Stimulated activated CD8-positive, alpha-beta memory T cell treated with anti-CD3 and anti-CD28 coated beads, Interleukin-12 subunit alpha, Interleukin-12 subunit beta, amount 100 ng/mL, for 4 hours (primary cell): ENCODE data around the gene LRRC17.

Source experiments
- DNase-seq: peaks from one replicate; pipeline ENCODE4 v3.0.0-alpha.2; 2020; ENCODE audit warnings: low read depth

LRRC17 gene

GRCh38 chr7:102988631-102989560, 76.1 kb downstream of the LRRC17 start:
- DNase-seq = no peak

DNA sequence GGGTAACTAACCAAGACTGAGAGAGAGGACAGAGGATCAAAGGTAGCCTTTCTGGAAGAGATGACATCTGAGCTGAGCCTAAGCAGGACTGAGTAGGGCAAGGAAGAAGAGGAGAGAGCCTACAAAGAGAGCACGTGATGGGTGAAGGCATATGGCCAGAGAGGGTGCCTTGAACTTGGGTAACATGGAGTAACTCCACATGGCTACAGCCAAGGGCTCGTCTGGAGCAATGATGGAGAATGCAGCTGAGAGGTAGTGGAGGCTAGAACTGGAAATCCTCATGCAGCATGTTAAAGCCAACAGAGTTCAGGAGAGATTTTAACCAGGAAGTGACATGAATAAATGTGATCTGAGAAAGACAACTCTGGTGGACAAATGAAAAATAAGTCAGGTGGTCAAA, 77.8 kb downstream of the LRRC17 start:
- DNase-seq = no peak

DNA sequence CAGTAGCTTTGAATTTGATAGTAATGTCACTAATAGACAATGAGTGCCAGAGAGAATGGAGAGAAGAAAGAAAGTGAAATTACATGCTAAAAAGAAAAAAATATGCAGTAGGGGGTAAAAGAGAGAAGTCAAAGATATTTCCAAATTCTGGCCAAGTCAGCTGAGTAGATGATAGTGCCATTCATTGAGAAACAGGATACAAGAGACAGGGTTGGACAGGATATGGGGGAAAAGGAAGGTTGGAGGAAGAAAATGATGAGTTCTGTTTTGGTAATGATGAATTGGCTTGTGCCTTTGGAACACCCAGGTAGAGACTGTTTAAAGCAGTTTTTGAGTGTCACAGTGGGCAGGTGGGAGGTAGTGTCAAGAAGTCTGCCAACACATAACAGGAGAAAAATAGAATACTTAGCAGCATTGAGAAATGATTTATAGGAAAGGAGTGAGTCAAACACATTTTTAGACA, 78.3 kb downstream of the LRRC17 start:
- DNase-seq = no peak

DNA sequence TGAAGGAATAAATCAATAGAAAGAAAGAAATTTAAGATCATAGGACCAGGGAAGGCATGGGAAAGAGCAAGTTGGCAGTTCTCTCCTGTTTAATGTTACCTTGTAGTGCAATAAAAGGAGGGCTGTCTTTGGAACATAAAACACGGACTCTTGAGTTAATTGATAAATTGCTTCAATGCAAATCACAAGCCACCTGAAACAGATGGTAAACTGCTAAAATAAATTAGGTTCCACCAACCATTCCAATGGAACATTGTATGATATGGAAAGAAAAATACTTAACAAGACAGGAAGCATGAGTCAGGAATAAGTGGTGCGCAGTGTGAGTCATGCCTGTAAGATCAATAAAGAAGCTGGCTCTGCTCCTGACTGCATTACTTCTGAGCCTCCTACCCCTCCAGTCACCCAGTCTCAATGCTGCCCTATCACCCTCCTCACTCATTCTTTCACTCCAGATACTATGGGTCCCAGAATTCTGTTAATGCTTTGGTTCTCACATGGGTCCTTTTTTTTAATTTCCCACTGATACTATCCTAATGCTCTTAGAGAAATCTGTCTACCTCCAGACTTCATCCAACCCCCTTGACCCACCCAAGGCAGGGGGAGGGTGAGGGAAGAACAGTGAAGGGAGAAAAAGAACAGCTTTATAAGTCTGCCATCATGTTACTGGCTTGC, 78.9 kb downstream of the LRRC17 start:
- no peak for DNase-seq

GRCh38 chr7:102992509-102992937, 79.7 kb downstream of the LRRC17 start:
- DNase-seq = no peak

- DNase-seq = no peak
Measured at GRCh38 chr7:102992938-102993717, 80.3 kb downstream of the LRRC17 start.

GRCh38 chr7:102993718-102994029, 80.9 kb downstream of the LRRC17 start:
- no peak for DNase-seq

- DNase-seq = no peak
Measured at GRCh38 chr7:102994567-102994966, 81.8 kb downstream of the LRRC17 start.
